ENCODE data around the gene ZG16.

Gene ZG16

DNA sequence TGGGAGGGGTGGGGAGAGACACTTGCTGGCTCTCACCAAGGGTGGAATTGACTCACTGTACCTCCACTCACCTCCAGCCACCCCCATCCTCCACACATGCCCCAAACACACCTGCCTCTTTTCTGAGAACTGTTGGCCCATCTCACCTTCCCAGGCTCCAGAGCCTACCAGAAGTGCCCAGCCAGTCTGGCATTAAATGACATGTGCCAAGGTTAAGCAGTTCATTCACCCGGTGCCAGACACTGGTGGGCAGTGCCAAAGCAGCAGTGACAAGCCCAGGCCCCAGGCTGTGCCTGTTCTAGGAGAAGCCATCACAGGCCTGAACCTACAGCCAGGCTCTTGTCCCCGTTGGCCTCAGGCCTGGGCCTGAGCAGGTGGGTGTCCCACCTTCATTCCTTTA lies 53.4 kb downstream of the ZG16 start:
- no peak for DNase-seq
